B cell (primary cell): ENCODE measurements around the gene DEPDC4. TPM values are rescaled to one million over a fixed set of nuclear protein-coding genes. Genes with fewer than 3 reads are reported as not detected.

Source experiments
- ATAC-seq: fragments of 200-7000 bp; cut with Tn5 transposase; one replicate; pipeline ENCODE4 v1.10.0; 2021; ENCODE audit warnings: low read depth, mild to moderate bottlenecking, moderate number of reproducible peaks, moderate library complexity
- CTCF ChIA-PET: fragments of 350-600 bp; sonication (Branson Sonifier 250); formaldehyde crosslinking; loops from one replicate; lab custom pipeline; 2021; ENCODE audit warnings: antibody characterized with exemption, inconsistent platforms; lab: Charles Lee
- POLR2A ChIA-PET: fragments of 350-600 bp; sonication (Branson Sonifier 250); formaldehyde crosslinking; loops from one replicate; lab custom pipeline; 2021; ENCODE audit warnings: antibody characterized with exemption; lab: Charles Lee
- DNase-seq: peaks from one replicate; pipeline ENCODE4 v3.0.0; 2013
- H2AFZ ChIP-seq: 2 replicates; pipeline ENCODE4 v1.6.1; 2012; ENCODE audit warnings: mild to moderate bottlenecking, low read depth, low read length; ENCODE audit not compliant: insufficient read depth, poor library complexity, severe bottlenecking
- H3K27ac ChIP-seq, 2 donors: 1 replicate in 1 of 2; 2 replicates in 1 of 2; pipeline ENCODE4 v1.5.1; 2012 to 2013; ENCODE audit warnings: low read length in 2 of 2, mild to moderate bottlenecking in 2 of 2, moderate library complexity in 1 of 2
- H3K27me3 ChIP-seq, 4 experiments: fragments of 200-600 bp in 1 of 4; sonication (generic) in 1 of 4; replicated peaks in 1 of 4; 1 replicate in 2 of 4; 2 replicates in 2 of 4; pipeline versions ENCODE4 v1.6.1 to v1.7.0; 2013 to 2016; ENCODE audit warnings: low read length in 3 of 4, mild to moderate bottlenecking in 2 of 4, mixed read lengths in 1 of 4, moderate library complexity in 1 of 4; ENCODE audit not compliant: insufficient read depth in 4 of 4, control insufficient read depth in 3 of 4; ENCODE audit errors: control extremely low read depth in 1 of 4
- H3K36me3 ChIP-seq, 2 experiments: replicated peaks in 1 of 2; 1 replicate in 1 of 2; 2 replicates in 1 of 2; pipeline versions ENCODE4 v1.6.1 to v1.7.1; 2013; ENCODE audit warnings: low read length in 1 of 2; ENCODE audit not compliant: insufficient read depth in 2 of 2, control insufficient read depth in 1 of 2; ENCODE audit errors: control extremely low read depth in 1 of 2, extremely low read depth in 1 of 2
- H3K4me1 ChIP-seq, 2 donors: fragments of 200-600 bp in 1 of 2; sonication (generic) in 1 of 2; 1 replicate in 1 of 2; 2 replicates in 1 of 2; pipeline versions ENCODE4 v1.5.1 to v1.6.1; 2013 to 2017; ENCODE audit warnings: low read length in 2 of 2; ENCODE audit not compliant: control insufficient read depth in 2 of 2, insufficient read depth in 2 of 2
- H3K4me2 ChIP-seq: replicated peaks from 2 replicates; pipeline ENCODE3; 2012; ENCODE audit warnings: mild to moderate bottlenecking, low read depth, low read length; ENCODE audit not compliant: poor library complexity, severe bottlenecking
- H3K4me3 ChIP-seq, 5 experiments: fragments of 200-600 bp in 1 of 5; sonication (generic) in 1 of 5; 1 replicate in 3 of 5; 2 replicates in 2 of 5; pipeline versions ENCODE4 v1.5.1 to v1.7.0; 2011 to 2016; ENCODE audit warnings: low read length in 4 of 5, mild to moderate bottlenecking in 4 of 5, low read depth in 2 of 5, control low read depth in 1 of 5, moderate library complexity in 1 of 5; ENCODE audit not compliant: insufficient read depth in 1 of 5; ENCODE audit errors: control extremely low read depth in 1 of 5, extremely low read depth in 1 of 5
- H3K79me2 ChIP-seq: fragments of 200-600 bp; sonication (generic); one replicate; pipeline ENCODE4 v1.6.0; 2016; ENCODE audit warnings: low read length; ENCODE audit not compliant: control insufficient read depth, insufficient read depth
- H3K9ac ChIP-seq: fragments of 200-600 bp; sonication (generic); 2 replicates; pipeline ENCODE4 v1.6.1; 2017; ENCODE audit warnings: mild to moderate bottlenecking, low read length, moderate library complexity
- H3K9me3 ChIP-seq, 3 donors: one replicate each; pipeline versions ENCODE4 v1.6.1 to v1.7.1; 2013; ENCODE audit warnings: low read length in 2 of 3; ENCODE audit not compliant: control insufficient read depth in 2 of 3, insufficient read depth in 1 of 3; ENCODE audit errors: control extremely low read depth in 1 of 3
- H4K20me1 ChIP-seq: 2 replicates; pipeline ENCODE4 v1.6.0; 2012; ENCODE audit warnings: mild to moderate bottlenecking, low read length; ENCODE audit not compliant: insufficient read depth, control insufficient read depth, poor library complexity, severe bottlenecking
- H3K27ac Mint-ChIP-seq: one replicate; pipeline ENCODE4 v1.8.0; 2021; ENCODE audit warnings: mixed read lengths
- H3K27me3 Mint-ChIP-seq: one replicate; pipeline ENCODE4 v1.8.0; 2021; ENCODE audit warnings: mixed read lengths
- H3K4me1 Mint-ChIP-seq: one replicate; pipeline ENCODE4 v1.8.0; 2021; ENCODE audit warnings: mixed read lengths
- H3K4me3 Mint-ChIP-seq: one replicate; pipeline ENCODE4 v1.8.0; 2021; ENCODE audit warnings: mixed read lengths
- H3K9me3 Mint-ChIP-seq: one replicate; pipeline ENCODE4 v1.8.0; 2022; ENCODE audit warnings: mixed read lengths; ENCODE audit not compliant: insufficient read depth
- EZH2 ChIP-seq: IDR thresholded peaks from 2 replicates; pipeline ENCODE4 v1.6.1; 2012; ENCODE audit warnings: borderline replicate concordance, low read depth, mild to moderate bottlenecking, moderate library complexity, low read length; ENCODE audit not compliant: insufficient read depth, poor library complexity, severe bottlenecking
- WGBS: methylation state at CpG from one replicate; pipeline ENCODE4 v1.1.5; 2013; ENCODE audit warnings: missing lambda C conversion rate; ENCODE audit not compliant: insufficient coverage; 5-methylcytosine and 5-hydroxymethylcytosine counted together
- intact Hi-C: fragments of 100-400 bp; cut with micrococcal nuclease; formaldehyde crosslinking; loops from one replicate; pipeline ENCODE4 v1.10.0; 2022
- polyA plus RNA-seq: library from polyadenylated mRNA; depleted of rRNA; stranded (reverse); fragments of >200 nt; gene quantifications from 2 replicates; pipeline ENCODE4 v1.2.3, GENCODE V29; 2012
- total RNA-seq, 2 donors: library from RNA; stranded (reverse); fragments of 120-200 nt in 1 of 2; gene quantifications; 1 replicate in 1 of 2; 2 replicates in 1 of 2; pipeline versions ENCODE4 v1.2.3 to v1.2.4, GENCODE V29; 2013 to 2022
- TF ChIP-seq, protein P1 (sequence below): fragments of 200-600 bp; IDR thresholded peaks from one replicate; pipeline ENCODE4 v1.8.0; 2022; ENCODE audit warnings: antibody characterized with exemption, mild to moderate bottlenecking

DEPDC4 gene
- total and polyA plus RNA-seq, 2 donors (not counting 1 experiment from before 2014, with no cell fraction given): 1.2 to 1.8 TPM

DNA sequence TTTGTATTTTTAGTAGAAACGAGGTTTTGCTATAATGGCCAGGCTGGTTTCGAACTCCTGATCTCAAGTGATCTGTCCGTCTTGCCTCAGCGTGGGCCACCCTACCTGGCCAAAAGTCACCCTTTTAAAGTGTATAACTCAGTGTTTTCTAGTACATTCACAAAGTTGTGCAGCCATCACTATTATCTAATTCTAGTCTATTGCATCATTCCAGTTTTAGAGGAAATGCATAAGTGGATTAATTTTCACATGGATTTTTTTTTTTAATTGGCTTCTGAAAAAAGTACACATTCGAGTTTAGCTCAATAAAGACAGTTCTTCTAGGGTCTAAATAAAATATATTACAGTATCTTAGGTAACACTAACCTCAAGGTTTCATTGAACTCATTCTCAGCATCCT lies 3.7 kb downstream of the DEPDC4 start:
- Histone ChIP-seq H3K36me3 (no peaks in the 10 kb centered on the region), H3K4me1 (peaks cover 9 to 12% of the 10 kb centered on the region in 2 donors), H3K79me2 (peaks cover 10% of the 10 kb centered on the region), H3K4me3 (no peak overlapping the region), H4K20me1 (no peaks in the 10 kb centered on the region), H3K9ac (no peak overlapping the region), H3K27ac (no peak overlapping the region), H3K4me2 (no peak overlapping the region), H2AFZ (no peak overlapping the region), H3K9me3 (no peaks in the 10 kb centered on the region), H3K27me3 (no peaks in the 10 kb centered on the region)
- ATAC-seq (no peak), DNase-seq (no peak)
- Mint-ChIP-seq H3K27ac (no peak overlapping the region), H3K4me3 (no peak overlapping the region), H3K9me3 (no peaks in the 10 kb centered on the region), H3K27me3 (no peaks in the 10 kb centered on the region), H3K4me1 (peaks cover 13% of the 10 kb centered on the region)
- TF ChIP-seq, protein P1, sequence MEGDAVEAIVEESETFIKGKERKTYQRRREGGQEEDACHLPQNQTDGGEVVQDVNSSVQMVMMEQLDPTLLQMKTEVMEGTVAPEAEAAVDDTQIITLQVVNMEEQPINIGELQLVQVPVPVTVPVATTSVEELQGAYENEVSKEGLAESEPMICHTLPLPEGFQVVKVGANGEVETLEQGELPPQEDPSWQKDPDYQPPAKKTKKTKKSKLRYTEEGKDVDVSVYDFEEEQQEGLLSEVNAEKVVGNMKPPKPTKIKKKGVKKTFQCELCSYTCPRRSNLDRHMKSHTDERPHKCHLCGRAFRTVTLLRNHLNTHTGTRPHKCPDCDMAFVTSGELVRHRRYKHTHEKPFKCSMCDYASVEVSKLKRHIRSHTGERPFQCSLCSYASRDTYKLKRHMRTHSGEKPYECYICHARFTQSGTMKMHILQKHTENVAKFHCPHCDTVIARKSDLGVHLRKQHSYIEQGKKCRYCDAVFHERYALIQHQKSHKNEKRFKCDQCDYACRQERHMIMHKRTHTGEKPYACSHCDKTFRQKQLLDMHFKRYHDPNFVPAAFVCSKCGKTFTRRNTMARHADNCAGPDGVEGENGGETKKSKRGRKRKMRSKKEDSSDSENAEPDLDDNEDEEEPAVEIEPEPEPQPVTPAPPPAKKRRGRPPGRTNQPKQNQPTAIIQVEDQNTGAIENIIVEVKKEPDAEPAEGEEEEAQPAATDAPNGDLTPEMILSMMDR: no peak
- TF ChIP-seq EZH2: no peak
- POLR2A ChIA-PET: no interaction called here
- WGBS: 100% methylated on average over 4 of the region's 5 CpGs
- CTCF ChIA-PET: no interaction called here
- intact Hi-C loops: loop anchor here (10.0 kb wide), 1 partner anchor 1748 kb away; the partner anchor contains the start of gene TMPO

DNA sequence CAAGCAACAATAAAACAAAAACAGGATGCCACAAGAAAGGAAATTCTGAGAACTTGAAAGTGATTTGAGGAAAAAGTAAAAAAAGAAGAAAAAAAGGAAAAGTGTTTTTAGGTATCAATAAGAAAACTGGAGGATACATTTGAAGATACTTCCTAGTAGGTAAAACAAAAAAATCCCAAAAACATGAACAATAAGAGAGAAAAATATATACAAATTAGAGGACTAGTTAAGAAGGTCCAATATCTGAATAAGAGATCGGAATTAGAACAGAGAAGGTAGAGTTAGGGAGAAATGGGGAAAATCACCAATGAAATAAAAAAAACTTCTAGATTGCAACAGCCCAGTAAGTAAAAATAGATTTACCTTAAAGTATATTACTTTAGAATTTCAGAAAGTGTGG lies 8.8 kb downstream of the DEPDC4 start:
- H3K4me3 Mint-ChIP-seq: no peak overlapping the region
- DNase-seq: no peak
- TF ChIP-seq, protein P1: no peak
- no peak for TF ChIP-seq EZH2
- ChIA-PET CTCF (no interaction called here), POLR2A (no interaction called here)
- H3K27ac ChIP-seq: no peak overlapping the region
- H3K4me2 ChIP-seq: no peak overlapping the region
- H2AFZ ChIP-seq: no peak overlapping the region
- no peak for ATAC-seq
- H3K4me1 Mint-ChIP-seq: no peaks in the 10 kb centered on the region
- H3K27me3 Mint-ChIP-seq: no peaks in the 10 kb centered on the region
- no peaks in the 10 kb centered on the region for H3K4me1 ChIP-seq
- no peaks in the 10 kb centered on the region for H3K9me3 Mint-ChIP-seq
- no peaks in the 10 kb centered on the region for H4K20me1 ChIP-seq
- no peaks in the 10 kb centered on the region for H3K79me2 ChIP-seq
- no peaks in the 10 kb centered on the region for H3K27me3 ChIP-seq
- H3K27ac Mint-ChIP-seq: no peak overlapping the region
- no CpG with 5 or more reads among the region's 1 CpG for WGBS
- H3K9me3 ChIP-seq: no peaks in the 10 kb centered on the region
- H3K36me3 ChIP-seq: no peaks in the 10 kb centered on the region
- H3K9ac ChIP-seq: no peak overlapping the region
- intact Hi-C loops: no loop called here
- no peak overlapping the region for H3K4me3 ChIP-seq
